NCI-H1105 treated with DMSO at 0.1 percent for 48 hours (cell line): ENCODE results near the gene TNFSF10.
"Not testable (repeated sequence)": the region's sequence is repeated elsewhere in the genome, so short reads cannot be mapped to it uniquely, and the experiment has no call there.

Experiments used
- DNase-seq: peaks from one replicate; lab custom pipeline; 2025; lab: John Stamatoyannopoulos, UW

The TNFSF10 gene

DNA sequence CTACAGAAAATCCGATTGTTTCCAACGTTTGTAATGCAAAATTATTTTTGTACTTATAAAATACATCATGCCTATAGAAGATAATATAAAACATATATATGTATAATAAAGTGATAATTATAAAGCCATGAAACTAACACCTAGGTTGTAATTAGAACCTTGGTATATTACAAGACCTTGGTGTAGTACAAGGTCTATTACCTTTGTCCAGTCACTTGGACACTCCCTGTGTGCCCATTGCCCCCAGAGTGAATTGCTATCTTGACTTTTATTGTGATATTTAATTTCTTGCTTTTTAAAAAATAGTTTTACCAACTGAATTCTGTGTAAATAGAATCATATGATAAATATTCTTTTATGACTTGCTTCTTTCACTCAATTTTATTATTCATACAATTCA is 20.7 kb upstream of the TNFSF10 start:
- no peak for DNase-seq

DNA sequence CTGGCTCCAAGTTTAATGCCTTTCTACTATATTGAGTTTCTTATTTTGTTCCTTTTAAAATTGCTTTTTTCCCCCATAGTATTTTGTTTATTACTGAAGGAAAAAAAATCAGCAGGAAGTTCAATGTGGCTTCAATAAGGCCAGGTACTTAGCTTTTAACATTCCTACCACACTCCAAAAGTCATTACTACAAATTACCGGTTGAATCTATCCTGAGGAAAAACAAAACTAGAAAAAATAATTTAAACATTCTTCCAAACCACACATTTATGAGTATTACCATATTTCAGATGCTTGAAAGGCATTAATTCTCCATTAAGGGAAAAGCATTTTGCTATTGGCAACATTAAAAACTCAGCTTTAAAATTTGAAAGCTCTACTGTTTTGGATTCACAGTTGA is 20.2 kb upstream of the TNFSF10 start:
- peak; percentile 25 for DNase-seq

DNA sequence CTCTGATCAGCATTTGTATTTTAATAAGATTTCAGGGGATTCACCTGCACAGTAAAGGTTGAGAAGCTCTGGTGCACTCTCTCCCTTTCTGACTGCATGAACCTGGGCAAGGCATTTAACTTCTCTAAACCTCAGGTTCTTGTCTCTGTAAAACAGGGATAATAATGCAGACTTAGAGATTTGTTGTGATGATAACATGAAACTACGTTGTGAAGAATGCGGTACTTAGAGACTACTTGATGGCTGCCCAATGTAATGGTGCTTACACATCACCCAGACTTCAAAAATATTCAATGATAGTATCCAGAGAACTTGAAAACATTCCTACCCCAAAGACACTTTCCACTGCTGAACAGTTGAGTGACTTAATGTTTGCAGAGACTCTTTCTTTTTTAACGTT is 19.8 kb upstream of the TNFSF10 start:
- no peak for DNase-seq

GRCh38 chr3:172541945-172542488 is 18.8 kb upstream of the TNFSF10 start:
- no peak for DNase-seq

- no peak for DNase-seq
These were observed 16.8 kb upstream of the TNFSF10 start for GRCh38 chr3:172540049-172540448.

DNA sequence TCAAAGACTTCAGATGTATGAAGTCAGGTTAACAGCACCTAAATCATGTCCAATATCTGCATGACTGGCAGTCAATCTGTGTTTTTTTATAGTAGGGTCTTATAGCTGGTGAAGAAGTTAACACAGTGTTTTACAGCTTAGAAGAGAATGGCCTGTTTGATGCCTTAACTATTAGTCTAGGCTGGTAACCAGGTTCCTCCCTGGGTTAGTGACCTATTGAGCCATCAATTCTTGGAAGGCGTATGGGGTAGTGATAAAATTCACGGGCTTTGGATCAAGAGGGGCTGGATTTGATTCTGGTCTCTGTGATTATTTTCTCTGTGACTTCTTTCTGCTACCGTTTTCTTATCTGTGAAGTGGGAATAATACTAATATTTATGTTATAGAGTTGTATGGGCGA is 16.0 kb upstream of the TNFSF10 start:
- DNase-seq: no peak

- no peak for DNase-seq
These were observed 15.3 kb upstream of the TNFSF10 start for GRCh38 chr3:172538368-172539151.

DNA sequence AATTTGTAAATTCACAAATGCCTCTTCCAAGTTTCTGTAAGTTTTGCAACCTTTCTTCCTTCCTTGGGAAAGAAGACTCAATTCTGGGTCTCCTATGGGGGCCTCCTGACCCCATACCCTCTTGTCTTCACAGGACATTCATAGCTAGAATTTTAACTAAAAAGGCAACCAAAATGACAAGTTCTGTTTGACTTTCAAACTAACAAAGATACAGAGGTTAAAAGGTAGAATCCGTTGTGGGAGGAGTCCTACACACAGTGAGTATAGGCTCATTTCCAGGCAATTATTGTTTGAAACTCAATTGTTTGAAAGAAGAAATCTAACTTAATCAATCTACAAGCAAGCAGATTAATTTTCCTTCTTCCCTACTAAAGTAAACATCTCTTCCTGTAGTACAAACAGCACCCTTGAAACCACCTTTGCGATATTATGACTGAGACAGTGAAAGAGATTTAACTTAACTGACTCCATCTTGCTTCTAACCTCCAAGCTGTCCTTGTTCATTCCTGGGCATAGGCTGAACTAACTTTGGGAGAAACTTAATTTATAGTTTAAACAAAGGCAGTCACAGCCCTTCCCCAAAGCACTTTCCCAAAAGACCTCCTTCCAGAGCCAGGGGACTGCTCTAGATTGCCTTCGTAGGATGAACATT is 14.4 kb upstream of the TNFSF10 start:
- no peak for DNase-seq

- no peak for DNase-seq
These were observed 13.8 kb upstream of the TNFSF10 start for GRCh38 chr3:172536993-172537419.

DNA sequence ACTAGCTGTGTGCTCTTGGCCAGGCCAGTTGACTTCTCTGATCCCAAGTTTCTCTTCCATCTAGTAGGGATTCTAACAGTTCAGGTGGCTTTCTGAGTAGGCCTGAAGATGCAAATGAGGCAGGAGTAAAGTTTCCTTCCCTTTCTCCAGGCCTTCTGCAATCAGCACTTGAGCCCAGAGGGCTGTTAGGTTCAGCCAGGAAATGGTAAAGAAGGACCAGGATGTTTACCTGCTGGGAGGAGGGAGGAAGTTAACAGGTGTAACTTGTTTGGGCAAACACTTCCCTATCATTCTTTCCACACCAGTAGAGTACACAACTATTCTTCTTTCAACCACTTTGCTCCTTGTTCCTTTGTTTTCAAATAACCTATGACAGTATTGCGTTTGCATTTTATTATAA is 13.3 kb upstream of the TNFSF10 start:
- no peak for DNase-seq

- no peak for DNase-seq
These were observed 7.3 kb upstream of the TNFSF10 start for GRCh38 chr3:172530566-172530965.

DNA sequence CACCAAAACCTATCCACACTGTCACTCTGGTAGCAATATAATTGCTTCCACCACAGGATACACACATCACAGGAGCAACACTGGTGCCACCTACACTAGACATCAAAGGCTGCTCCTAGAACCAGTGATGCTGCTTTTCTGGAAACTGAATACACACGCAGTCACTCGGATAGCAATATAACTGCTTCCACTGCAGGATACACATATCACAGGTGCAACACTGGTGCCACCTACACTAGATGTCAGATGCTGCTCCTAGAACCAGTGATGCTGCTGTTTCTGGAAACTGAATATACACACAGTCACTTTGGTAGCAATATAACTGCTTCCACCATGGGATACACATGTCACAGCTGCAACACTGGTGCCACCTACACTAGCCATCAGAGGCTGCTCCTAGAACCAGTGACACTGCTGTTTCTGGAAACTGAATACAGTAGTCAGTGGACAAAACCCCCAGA is 6.9 kb upstream of the TNFSF10 start:
- no peak for DNase-seq

- DNase-seq: no peak
These were observed 5.4 kb upstream of the TNFSF10 start for GRCh38 chr3:172528677-172529076.

DNA sequence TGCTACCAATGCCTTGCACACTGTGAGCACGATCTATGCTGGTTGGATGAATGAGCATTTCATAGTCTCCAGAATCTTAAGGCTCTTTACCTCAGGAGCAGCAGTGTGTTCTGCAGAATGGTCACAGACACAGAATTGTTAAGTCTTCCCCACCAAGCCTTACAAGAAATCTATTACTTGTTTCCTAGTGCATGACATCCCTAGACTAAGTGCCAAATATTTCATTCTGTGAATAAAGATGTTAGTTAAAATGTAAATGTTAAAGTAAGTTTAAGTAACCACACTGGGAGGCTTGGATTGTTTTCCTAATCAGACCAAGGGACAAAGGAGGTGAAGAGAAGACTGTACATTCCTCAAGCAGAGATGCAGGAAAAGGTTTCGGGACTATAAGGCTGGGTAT is 4.1 kb upstream of the TNFSF10 start:
- DNase-seq: no peak

GRCh38 chr3:172525116-172525613 is 1.9 kb upstream of the TNFSF10 start:
- no peak for DNase-seq

DNA sequence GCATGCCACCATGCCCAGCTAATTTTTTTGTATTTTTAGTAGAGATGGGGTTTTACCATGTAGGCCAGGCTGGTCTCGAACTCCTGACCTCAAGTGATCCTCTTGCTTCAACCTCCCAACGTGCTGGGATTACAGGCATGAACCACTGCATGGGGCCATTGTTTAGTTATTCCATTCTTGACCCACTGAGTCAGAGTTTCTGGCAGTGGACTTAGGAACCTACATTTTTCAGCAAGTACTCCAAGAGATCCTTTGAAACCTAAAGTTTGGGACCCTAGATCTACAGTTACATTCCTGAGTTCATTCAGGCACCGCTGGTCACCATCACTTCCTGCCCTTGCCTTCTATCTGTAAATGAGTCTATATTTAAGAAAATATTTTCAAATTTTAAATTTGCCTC is 1.4 kb upstream of the TNFSF10 start:
- no peak for DNase-seq

- not testable (repeated sequence) for DNase-seq
These were observed 1.1 kb downstream of the TNFSF10 start for GRCh38 chr3:172521837-172522726.

DNA sequence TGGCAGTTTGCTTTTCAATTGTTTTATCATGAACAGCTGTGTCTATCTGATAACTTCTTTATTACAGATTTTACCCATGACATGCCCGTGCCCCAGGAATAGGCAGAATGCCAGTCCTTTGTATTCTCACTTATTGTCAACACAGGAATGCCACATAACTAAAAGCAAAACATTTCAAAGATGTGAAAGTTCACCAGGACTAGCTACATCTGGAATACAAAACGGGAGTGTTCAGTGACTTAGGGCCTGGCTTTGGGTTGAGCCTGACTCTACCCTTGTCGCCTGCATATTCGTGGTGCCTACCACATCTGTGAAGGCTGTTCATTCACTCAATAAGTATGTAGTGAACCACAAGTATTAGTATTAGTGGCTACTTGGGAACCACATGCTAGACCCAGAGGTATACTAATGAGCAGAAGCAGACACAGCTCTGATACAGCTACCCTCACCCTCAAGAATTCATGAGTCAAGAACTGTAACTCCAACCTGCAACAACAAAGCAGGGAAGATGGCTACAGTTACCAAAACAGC is 2.9 kb downstream of the TNFSF10 start:
- DNase-seq: no peak

DNA sequence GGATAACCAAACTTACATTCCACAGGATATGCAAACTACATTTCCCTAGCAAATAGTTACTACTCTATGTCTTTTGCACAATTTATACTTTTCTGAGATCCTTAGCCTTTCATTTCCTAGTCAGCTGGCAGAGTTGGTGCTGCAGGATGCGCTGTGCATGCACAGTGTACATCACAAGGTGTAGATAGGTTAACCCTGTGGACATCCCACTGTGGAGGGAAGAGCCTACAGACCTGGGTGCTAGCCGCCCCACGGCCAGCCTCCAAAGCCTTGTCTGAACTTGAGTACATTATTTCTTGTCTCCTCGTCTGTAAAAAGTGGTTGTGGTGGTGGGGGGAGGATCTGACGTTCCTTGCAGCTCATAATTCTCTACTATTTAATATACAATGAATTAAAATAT is 3.5 kb downstream of the TNFSF10 start:
- no peak for DNase-seq

DNA sequence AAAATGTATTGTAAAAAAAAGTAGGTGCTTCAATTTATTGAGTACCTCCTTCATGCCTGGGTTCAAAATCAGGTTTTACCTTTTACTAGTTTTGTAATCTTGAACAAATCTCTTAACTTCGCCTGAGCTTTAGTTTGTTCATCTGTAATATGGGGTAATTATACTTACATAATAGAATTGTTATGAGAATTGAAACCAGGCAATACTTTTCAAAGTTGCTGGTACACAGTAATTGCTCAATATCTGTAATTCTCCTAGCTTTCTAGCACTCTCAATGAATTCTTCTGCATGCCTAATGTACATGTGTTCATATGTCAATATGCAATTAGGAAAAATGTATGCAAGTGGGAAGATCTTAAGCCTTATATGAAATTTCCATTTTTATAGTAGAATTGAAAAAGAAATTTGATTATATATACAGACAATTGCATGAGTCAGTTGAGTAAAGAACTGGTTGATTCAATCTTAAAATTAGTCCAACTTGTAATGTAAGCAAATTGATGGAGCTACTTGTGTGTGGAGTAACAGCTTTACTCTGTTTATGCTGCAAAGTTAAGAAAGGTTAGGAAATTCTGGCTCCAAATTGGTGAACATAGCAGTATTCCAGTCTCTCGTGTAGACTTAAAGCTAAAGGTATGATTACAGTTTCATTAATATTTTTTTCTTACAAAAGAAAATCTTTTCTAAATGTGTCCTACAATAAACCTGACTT is 4.1 kb downstream of the TNFSF10 start:
- DNase-seq: no peak

- no peak for DNase-seq
These were observed 5.3 kb downstream of the TNFSF10 start for GRCh38 chr3:172517859-172518466.
